HL-60/S4 treated with phorbol 12-myristate 13-acetate at 8.2 ng/mL for 4 days and 3 days (cell line): Measurements from ENCODE around the gene MCM5.
"Not testable (repeated sequence)": the region's sequence is repeated elsewhere in the genome, so short reads cannot be mapped to it uniquely, and the experiment has no call there.

ENCODE experiments used
- in situ Hi-C: fragments of 300-500 bp; cut with MboI; formaldehyde crosslinking; loops from 2 replicates; pipeline ENCODE4 v1.15.0; 2022; ENCODE audit warnings: low sequenced_read_pairs

MCM5 gene

DNA sequence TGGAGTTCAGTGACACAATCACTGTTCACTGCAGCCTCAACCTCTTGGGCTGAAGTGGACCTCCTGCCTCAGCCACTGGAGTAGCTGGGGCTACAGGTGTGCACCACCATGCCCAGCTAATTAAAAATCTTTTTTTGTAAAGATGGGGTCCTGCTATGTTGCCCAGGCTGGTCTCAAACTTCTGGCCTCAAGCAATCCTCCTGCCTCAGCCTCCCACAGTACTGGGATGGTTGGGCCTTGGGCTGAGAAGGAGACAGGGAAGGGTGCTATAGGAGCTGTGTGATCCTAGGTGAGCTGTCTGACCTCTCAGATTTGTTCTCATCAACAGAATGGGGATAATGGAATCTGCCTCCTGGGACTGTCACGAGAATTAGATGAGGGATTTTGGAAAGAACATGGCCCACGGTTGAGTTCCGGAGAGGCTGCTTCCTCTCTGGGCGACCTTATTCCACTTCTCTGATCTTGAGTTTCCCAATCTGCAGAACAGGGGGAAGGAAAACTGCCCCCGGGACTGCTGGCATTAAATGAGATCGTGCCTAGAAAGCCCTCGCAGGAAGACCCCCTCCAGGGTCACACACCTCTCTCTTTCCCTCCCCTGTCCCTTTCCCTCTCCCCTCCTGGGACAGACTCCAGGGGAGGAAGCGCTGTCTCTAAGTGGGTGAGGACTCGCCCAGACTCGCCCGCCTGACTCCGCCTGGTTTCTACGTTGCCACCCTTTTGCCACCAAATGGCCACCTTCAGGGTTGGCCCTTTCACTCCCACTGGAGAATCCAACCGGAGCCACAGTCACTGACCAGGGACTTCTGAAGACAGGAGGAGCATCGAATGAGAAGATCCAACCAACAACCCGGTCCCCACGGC lies 50.1 kb downstream of the MCM5 start:
- in situ Hi-C loops = no loop called here

DNA sequence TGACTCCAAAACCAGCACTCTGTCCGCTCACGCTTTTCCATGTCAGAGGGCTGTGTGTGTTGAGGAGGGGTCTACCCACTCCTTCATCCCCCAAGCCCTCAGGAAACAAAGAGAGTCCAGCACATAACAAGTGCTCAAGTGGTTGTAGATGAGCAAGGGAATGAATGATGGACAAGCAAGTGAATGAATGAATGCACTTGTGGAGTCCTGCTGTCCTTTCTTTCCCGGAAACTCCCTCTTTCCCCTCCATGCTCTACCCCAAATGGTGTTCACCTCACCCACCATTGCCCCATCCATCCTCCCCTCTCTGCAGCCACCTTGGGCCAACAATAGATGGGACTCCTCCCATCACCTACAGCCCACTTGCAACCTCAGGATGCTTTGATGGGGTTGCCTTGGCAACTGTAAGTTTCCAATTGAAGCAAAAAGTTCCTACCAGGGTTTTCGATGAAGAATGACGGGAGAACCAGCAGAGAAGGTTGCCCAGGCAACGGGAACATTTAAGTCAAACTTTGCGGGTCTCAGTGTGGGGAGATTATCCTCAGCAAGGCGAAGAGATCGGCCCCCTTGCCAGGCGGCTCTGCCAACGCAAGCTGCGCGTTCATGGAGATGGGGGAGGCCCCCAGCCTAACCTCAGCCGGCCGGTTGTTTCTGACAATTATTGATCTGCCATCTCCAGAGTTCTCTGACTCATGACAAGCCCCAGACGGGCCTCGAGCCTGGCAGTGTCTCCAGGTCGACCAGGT lies 51.1 kb downstream of the MCM5 start:
- in situ Hi-C loops = no loop called here

DNA sequence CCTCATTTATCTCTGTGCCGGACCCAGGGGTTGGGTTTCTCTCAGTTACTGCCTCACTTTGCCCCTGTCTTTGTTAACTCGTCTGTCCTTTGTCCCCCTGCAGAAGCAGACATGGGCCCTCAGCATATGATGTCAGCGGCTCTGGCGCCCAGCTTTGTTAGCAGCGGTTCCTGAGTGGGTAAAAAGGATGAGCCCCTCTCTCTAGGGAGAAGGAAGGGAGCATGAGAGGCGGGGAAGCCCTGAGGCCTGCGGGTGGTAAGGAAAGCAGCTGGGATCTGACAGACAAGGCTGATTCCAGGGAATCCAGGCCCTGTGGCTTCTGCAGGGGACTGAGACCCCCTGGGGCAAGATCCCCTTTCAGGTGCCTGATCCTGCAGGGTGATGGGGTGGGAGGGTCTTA lies 51.7 kb downstream of the MCM5 start:
- in situ Hi-C loops = no loop called here

DNA sequence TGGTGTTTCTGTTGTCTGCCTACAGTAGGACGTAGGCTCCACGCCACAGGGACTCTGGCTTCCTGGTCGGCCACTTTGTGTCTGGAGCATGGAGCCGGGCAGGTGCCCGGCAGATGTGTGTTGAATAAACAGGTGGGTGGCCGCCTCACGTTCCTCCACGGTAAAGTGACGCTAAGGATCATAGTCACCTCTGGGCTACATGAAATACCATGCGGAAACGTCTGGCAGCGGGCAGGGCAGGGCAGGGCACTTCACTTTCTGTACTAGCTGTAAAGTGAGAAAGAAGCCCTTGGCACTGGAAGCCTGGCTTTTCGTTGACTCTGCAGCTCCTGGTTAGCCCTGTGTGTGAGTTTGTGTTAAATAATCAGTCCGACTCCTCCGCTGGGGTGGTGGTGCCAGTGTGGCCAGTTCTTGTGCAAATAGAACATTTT lies 52.4 kb downstream of the MCM5 start:
- in situ Hi-C loops = no loop called here

DNA sequence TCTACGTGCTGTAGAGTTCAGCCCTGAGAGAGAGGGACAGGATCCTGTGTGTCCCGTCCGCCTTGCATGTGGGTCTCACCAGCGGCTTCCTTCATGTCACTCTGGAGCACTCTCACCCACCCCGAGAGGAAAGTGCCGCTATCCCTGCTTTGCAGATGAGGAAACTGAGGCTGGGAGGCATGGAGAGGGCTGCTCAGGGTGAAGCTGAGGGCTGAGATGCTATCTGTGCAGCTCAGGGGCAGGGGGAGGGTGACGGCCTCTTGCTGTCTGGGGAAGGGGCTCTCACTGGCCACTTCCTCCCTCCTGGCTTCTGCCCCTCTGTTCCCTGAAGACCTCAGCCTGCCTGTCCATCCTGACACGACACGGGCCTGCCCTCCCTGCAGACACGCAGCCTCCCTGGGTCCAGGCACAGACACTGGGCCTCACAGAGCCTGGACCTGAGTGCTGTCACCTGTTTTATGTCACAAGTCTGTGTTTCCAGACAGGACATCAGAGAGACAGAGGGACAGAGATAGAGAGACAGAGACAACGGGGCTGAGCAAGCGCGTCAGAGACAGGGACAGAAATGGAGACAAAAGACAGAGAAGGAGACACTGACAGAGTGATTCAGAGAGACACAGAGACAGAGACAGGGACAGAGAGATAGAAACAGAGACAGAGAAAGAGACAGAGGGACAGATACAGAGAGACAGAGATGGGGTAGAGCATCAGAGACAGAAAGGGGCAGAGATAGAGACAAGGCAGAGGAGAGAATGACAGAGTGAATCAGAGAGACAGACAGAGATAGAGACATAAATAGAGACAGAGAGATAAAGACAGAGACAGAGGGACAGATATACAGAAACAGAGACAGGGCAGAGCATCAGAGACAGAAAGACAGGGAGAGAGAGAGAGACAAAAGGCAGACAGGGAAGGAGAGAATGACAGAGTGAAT lies 53.1 kb downstream of the MCM5 start:
- in situ Hi-C loops = no loop called here

DNA sequence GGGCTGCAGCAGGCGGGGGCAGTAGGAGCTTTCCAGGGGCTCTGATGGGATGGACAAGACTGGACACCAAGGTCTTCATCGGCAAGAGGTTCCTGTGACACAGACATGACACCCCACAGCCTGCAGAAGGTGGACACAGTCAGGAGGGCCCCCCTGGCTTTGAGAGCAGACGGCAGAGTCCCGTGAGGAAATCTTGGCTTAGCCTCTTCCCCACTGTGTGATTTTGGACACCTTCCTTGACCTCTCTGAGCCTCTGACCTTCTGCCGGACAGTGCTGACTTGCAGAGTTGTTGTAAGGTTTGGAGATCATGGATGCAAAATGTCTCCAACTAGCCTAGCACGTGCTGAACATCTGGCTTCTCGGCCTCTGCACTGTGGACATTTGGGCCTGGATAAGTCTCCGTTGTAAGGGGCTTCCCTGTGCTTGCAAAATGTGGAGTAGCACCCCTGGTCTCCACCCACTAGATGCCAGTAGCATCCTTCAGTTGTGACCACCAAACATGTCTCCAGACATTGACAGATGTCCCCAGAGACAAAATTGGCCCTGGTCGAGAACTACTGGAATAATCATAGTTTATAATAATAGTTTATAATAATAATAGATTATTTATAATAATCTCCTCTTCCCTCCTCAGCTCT lies 54.6 kb downstream of the MCM5 start:
- in situ Hi-C loops = no loop called here

DNA sequence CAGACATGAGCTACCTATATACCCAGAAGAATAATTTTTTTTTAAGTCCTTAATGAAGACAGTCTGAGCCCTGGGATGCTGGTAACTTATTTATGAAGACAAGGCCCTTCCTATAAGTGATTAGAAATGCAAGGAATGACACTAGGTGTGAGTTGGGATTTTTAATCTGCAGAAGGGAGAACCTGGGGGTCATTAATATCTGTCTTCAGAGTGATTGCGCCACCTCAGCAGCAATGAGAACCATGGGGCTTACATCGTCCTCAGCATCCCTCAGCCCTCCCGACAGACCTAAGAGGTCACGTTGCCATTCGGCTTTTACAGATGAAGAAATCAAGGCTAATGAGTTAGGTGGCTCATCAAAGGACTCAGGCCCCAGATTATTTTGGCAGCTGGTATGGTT lies 55.6 kb downstream of the MCM5 start:
- in situ Hi-C loops = no loop called here

DNA sequence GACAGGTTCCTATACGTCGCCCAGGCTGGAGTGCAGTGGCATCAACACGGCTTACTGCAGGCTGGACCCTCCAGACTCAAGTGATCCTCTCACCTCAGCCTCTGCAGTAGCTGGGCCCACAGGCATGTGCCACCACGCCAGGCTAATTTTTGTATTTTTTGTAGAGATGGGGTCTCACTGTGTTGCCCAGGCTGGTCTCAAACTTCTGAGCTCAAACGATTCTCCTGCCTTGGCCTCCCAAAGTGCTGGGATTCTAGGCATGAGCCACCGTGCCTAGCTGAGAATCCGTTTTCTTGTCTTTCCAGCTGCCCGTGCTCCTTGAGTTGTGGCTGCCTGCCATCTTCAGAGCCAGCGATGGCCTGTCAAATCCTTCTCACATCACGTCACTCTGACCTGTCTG lies 56.8 kb downstream of the MCM5 start:
- in situ Hi-C loops = no loop called here

DNA sequence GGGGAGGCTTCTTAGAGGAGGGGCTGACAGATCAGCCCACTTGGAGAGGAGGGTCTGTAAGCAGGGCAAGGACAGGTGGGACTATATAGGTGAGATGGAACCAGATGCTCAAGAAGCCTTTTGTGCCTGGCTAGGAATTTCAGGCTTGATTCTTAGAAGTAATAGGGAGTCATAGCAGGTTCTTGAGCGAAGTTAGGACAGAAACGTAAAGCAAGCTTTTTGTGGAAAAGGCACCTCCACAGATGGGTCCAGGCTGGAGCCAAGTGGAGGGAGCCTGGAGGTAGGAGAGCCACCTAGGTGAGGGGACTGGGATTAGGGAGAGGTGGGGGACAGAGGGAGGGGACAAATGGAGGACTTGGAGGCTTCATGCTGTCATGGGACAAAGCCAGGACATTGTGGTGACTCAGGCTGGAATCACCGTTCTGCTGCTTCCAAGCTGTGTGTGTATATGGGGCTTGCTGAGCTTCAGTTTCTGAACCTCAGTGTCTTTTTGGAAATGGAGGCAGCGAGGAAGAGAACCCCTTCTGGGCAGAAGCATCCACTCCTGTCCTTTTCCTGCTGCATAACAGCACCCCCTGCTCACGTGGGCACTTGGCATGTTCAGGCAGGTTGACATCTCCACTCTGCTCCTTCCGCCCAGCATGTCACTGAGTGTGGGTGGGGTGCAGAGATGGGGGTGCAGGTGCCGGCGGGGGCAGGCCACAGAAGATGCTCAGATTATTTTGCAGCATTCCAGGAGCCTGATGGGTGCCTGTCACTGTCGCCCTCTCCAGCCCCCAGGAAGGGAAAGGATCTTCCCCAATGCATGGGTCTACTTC lies 58.0 kb downstream of the MCM5 start:
- in situ Hi-C loops = no loop called here

DNA sequence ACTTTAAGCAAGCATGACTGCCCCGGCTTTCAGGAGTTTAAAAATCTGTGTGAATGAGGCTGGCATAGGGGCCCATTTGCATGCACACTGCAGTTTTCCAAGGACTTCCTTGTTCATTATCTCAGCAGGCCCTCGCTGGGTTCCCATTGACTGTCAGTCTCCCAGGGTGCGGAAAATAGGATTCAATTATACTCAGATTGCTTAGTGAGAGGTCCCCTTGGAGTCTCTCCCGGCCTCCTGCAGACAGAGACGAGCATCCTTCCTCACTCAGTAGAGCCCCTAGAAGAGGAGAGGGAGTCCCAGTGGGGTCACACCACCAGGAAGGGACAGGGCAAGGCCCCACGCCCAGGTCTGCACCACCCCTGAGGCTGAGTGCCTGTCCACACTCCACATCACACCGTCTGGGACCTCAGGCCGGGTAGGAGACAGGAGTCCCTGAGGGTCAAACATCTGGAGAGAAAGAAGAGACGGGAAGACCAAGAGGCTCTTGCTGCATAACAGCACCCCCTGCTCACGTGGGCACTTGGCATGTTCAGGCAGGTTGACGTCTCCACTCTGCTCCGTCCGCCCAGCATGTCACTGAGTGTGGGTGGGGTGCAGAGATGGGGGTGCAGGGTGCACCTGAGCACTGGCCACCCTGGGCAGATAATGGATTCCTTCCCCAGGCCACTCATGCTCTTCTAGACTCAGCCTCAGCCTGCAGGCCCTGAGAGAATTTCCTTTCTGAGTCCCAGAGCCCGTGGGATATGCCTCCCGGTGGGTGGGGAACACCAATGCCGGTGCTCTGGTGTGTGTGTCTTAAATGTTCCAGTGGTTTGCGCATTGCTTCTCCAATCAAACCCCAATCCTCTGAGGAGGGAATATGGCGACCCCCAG lies 58.8 kb downstream of the MCM5 start:
- in situ Hi-C loops = no loop called here

DNA sequence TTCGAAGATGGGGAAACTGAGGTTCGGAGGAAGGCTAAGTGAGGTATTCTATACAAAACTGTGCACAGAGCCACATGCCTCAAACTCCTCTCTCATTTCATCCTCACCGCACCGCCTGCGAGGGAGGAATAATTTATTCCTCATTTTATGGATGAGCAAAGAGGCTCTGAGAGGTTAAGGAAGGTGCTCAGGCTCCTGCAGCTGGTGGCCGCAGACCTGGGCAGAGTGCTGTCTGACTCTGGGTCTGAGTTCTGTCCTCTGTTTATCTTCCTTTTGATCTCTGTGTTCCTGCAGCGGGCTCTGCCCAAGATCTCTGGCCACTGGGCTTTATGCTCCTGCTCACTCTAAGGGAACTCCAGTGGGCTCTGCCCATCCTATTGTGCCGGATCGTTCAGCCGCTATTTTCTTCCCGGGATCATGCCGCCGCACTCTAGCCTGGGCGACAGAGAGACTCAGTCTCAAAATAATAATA lies 59.5 kb downstream of the MCM5 start:
- in situ Hi-C loops = no loop called here

DNA sequence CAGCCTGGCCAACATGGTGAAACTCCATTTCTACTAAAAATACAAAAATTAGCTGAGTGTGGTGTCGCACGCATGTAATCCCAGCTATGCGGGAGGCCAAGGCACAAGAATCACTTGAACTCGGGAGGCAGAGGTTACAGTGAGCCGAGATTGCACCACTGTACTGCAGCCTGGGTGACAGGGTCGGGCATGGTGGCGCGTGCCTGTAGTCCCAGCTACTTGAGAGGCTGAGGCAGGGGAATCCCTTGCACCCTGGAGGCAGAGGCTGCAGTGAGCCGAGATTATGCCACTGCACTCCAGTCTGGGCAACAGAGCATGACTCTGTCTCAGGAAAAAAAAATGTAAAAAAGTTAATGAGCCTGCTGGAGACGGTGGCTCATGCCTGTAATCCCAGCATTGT lies 60.0 kb downstream of the MCM5 start:
- in situ Hi-C loops = not testable (repeated sequence)

DNA sequence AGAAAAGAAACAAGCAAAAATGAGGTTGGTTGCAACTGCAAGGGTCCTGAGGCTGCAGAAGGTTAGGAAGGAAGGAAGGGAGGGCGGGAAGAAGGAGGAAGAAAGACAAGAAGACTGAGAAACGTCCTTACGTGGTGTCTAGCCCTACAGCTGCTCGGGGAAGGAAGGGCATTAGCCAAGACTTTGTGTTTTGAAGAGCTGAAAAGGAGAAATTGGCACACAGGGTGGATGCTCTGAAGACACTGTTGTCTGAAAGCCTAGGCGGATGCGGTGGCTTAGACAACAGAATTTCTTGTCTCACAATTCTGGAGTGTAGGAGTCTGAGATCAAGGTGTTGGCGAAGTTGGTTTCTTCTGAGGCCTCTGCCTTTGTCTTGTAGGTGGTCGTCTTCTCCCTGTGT lies 60.7 kb downstream of the MCM5 start:
- in situ Hi-C loops = no loop called here

DNA sequence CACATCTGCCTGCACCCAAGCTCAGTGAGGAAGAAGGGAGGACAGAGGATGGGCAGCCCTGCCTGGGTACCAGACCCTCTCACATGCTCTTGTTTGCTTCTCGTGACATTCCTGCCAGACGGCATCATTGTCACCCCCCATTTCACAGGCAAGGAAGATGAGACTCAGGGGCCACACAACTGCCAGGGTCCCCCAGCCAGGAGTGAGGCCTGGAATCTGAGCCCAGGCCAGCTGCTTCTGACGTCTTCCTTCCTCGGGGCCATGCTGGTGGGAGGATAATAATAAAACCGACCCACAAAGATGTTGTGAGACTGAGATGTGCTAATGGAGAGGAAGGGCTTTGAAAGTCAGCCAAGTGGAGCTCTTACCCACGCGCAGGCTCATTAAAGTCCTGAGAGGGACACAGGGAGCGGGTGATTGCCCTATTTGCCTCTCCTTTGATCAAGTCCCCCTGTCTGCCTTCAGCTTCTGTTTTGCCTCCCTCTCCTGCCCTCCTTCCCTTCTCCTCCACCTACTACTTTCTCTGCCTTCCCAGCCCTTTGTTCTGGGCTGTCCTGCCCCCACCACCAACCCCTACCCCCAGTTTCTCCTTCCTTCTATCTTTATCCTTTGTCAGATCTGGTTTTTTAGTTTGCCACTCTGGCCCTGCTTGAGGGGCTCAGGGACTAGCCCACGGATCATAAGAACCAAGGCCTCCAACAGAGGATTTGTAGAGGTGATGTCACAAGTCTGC lies 62.7 kb downstream of the MCM5 start:
- in situ Hi-C loops = no loop called here

DNA sequence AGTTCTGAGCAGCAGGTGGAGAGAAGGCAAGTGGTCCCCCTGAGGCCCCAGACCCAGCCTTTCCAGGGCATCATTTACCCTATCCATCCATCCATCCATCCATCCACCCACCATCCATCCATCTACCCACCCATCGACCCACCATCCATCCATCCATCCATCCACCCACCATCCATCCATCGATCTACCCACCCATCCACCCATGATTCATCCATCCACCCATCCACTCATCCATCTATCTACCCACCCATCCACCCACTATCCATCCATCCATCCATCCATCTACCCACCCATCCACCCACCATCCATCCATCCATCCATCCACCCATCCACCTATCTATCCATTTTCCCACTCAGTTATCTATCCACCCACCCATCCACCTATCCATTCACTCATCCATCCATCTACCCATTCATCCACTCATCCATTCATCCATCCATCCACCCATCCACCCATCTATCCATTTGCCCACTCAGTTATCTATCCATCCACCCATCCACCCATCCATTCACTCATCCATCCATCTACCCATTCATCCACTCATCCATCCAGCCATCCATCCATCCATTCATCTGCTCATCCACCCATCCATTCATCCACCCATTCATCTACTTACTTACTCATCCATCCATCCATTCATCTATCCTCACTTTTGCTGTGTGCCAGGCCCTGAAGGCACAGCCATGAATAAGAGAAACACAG lies 63.4 kb downstream of the MCM5 start:
- in situ Hi-C loops = no loop called here

DNA sequence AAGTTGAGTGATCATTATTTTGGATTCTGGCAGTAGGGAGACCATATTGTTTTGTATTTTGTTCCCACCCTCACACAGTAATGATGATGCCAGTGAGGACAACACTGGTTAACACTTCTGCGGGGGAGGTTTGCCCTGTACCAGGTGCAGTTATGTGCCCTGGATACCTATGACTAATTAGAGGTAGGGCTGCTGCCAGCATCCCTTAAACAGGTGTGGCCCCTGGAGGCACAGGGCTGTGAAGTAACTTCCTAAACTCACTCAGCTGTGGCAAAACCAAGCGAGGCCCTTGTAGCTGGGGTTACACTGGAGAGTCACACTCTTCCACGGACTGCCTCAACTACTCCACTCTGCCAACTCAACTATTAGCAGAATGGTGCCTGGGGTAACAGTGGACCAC lies 64.5 kb downstream of the MCM5 start:
- in situ Hi-C loops = no loop called here

DNA sequence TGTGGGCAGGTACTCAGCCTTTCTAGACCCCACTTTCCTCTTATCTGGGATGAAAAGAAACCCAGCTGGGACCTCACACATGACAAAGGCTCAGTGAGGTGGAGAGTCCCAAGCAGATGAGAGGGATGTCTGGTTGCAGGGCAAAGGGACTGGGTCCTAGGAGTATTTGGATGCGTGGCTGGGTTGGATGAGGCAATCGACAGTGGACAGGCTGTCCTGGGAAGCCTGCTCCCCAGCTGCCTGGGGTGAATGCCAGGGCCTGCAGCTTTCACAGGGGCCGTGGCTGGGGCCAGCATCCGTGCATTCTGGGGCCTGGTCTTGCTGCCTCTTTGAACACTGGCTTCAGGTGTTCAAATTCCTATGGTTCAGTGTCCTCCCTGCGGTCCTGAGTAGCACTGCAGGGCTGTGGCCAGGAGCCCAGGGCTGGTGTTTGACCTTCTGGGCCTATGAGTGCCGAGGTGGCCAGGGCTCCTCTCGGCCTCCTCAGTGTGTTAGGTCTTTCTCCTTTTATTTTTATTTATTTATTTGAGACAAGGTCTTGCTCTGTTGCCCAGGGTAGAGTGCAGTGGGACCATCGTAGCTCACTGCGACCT lies 65.3 kb downstream of the MCM5 start:
- in situ Hi-C loops = no loop called here
